DND-41 (cell line): ENCODE results near the gene GSAP.
"Not testable (repeated sequence)": the region's sequence is repeated elsewhere in the genome, so short reads cannot be mapped to it uniquely, and the experiment has no call there.

Source experiments
- ATAC-seq: fragments of 200-7000 bp; cut with Tn5 transposase; 3 replicates; pipeline ENCODE4 v1.9.1; 2021; ENCODE audit warnings: low read depth; ENCODE audit not compliant: insufficient read depth
- DNase-seq: peaks from one replicate; pipeline ENCODE4 v3.0.0-alpha.2; 2020
- H2AFZ ChIP-seq: 2 replicates; pipeline ENCODE4 v1.6.0; 2012; ENCODE audit warnings: low read depth, low read length
- H3K27ac ChIP-seq: 2 replicates; pipeline ENCODE4 v1.5.1; 2012; ENCODE audit warnings: low read length, inconsistent platforms
- H3K27me3 ChIP-seq: fragments of 200-600 bp; sonication (generic); 2 replicates; pipeline ENCODE4 v1.6.0; 2012; ENCODE audit warnings: low read length, mild to moderate bottlenecking, inconsistent platforms; ENCODE audit not compliant: insufficient read depth, poor library complexity
- H3K36me3 ChIP-seq: 2 replicates; pipeline ENCODE4 v1.5.1; 2012; ENCODE audit warnings: low read length, inconsistent platforms; ENCODE audit not compliant: insufficient read depth
- H3K4me1 ChIP-seq: 2 replicates; pipeline ENCODE4 v1.5.1; 2012; ENCODE audit warnings: mild to moderate bottlenecking, low read length; ENCODE audit not compliant: insufficient read depth
- H3K4me2 ChIP-seq: 2 replicates; pipeline ENCODE4 v1.6.0; 2012; ENCODE audit warnings: mild to moderate bottlenecking, moderate library complexity, low read length, inconsistent platforms; ENCODE audit not compliant: insufficient read depth
- H3K4me3 ChIP-seq, 2 experiments: fragments of 200-600 bp in 1 of 2; shearing (Covaris generic) in 1 of 2; 2 replicates each; pipeline ENCODE4 v1.5.1; 2012 to 2016; ENCODE audit warnings: inconsistent platforms in 2 of 2, low read length in 2 of 2, mild to moderate bottlenecking in 2 of 2, low read depth in 1 of 2, moderate library complexity in 1 of 2
- H3K79me2 ChIP-seq: 2 replicates; pipeline ENCODE4 v1.6.0; 2012; ENCODE audit warnings: low read length, inconsistent platforms; ENCODE audit not compliant: insufficient read depth
- H3K9ac ChIP-seq: 2 replicates; pipeline ENCODE4 v1.6.0; 2012; ENCODE audit warnings: low read depth, mild to moderate bottlenecking, inconsistent platforms, low read length, moderate library complexity
- H3K9me3 ChIP-seq: 2 replicates; pipeline ENCODE4 v1.5.1; 2012; ENCODE audit warnings: low read length, moderate library complexity, mild to moderate bottlenecking, inconsistent platforms; ENCODE audit not compliant: insufficient read depth, severe bottlenecking
- H4K20me1 ChIP-seq: 2 replicates; pipeline ENCODE4 v1.6.0; 2012; ENCODE audit warnings: low read length; ENCODE audit not compliant: insufficient read depth
- EZH2 ChIP-seq: IDR thresholded peaks from 3 replicates; pipeline ENCODE4 v1.6.1; 2012; ENCODE audit warnings: borderline replicate concordance, low read depth, mild to moderate bottlenecking, moderate library complexity, low read length, inconsistent platforms; ENCODE audit not compliant: severe bottlenecking
- TF ChIP-seq, protein P1 (sequence below): IDR thresholded peaks from 2 replicates; pipeline ENCODE4 v1.5.1; 2012; ENCODE audit warnings: borderline replicate concordance, low read length, moderate library complexity, mild to moderate bottlenecking; ENCODE audit not compliant: poor library complexity, severe bottlenecking; ENCODE audit errors: extremely low read depth

The GSAP gene

GRCh38 chr7:77455321-77455720 lies 39.2 kb upstream of the GSAP start:
- Histone ChIP-seq H3K27me3 (no peaks in the 10 kb centered on the region), H3K36me3 (no peaks in the 10 kb centered on the region), H3K27ac (no peak overlapping the region), H3K4me2 (no peak overlapping the region), H3K79me2 (no peaks in the 10 kb centered on the region), H3K9ac (no peak overlapping the region), H3K4me3 (no peak overlapping the region), H4K20me1 (no peaks in the 10 kb centered on the region), H2AFZ (no peak overlapping the region), H3K9me3 (no peaks in the 10 kb centered on the region), H3K4me1 (no peaks in the 10 kb centered on the region)
- no peak for DNase-seq
- no peak for ATAC-seq
- TF ChIP-seq, protein P1, sequence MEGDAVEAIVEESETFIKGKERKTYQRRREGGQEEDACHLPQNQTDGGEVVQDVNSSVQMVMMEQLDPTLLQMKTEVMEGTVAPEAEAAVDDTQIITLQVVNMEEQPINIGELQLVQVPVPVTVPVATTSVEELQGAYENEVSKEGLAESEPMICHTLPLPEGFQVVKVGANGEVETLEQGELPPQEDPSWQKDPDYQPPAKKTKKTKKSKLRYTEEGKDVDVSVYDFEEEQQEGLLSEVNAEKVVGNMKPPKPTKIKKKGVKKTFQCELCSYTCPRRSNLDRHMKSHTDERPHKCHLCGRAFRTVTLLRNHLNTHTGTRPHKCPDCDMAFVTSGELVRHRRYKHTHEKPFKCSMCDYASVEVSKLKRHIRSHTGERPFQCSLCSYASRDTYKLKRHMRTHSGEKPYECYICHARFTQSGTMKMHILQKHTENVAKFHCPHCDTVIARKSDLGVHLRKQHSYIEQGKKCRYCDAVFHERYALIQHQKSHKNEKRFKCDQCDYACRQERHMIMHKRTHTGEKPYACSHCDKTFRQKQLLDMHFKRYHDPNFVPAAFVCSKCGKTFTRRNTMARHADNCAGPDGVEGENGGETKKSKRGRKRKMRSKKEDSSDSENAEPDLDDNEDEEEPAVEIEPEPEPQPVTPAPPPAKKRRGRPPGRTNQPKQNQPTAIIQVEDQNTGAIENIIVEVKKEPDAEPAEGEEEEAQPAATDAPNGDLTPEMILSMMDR, result no peak
- no peak for TF ChIP-seq EZH2

DNA sequence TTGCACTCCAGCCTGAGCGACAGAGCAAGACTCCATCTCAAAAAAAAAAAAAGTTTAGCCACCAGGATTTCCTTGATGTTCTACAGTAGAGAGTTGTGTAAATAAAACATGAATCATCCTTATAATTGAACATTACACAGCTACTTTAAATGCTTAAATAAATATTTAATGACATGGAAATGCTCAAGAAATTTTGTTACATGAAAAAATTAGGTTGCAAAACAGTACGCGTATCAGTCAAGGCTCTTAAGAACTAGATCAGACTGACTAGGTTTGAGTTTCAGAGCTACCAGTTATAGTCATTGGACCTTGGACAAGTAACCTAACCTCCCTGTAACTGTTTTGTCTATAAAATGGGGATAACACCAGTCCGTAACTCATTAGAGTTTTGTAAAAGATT lies 38.7 kb upstream of the GSAP start:
- DNase-seq (no peak), ATAC-seq (no peak)
- Histone ChIP-seq H3K4me2 (no peak overlapping the region), H3K9ac (no peak overlapping the region), H3K4me3 (no peak overlapping the region), H3K36me3 (no peaks in the 10 kb centered on the region), H3K27me3 (no peaks in the 10 kb centered on the region), H3K4me1 (no peaks in the 10 kb centered on the region), H2AFZ (no peak overlapping the region), H3K9me3 (no peaks in the 10 kb centered on the region), H3K27ac (no peak overlapping the region), H4K20me1 (no peaks in the 10 kb centered on the region), H3K79me2 (no peaks in the 10 kb centered on the region)
- no peak for TF ChIP-seq EZH2
- TF ChIP-seq, protein P1, result no peak

DNA sequence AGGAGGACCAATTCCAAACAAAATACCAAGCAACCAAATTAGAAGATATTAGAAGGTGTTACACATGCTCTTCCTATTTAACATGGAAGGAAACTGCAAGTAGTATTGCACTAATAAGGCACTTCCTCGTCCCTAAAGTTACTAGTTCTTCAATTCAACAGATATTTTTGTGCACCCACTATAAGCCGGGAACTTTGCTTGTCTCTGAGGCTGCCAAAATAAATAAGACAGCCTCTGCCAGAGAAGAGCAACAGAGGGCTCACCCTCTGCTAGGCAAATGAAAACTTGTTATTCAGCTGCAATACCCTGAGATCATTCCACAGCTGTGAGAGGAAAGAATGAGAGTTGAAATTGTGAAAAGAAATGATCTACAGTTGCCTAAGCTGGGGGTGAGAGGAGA lies 37.4 kb upstream of the GSAP start:
- Histone ChIP-seq H3K4me2 (no peak overlapping the region), H2AFZ (no peak overlapping the region), H3K27me3 (no peaks in the 10 kb centered on the region), H3K79me2 (no peaks in the 10 kb centered on the region), H3K9ac (no peak overlapping the region), H4K20me1 (no peaks in the 10 kb centered on the region), H3K4me1 (no peaks in the 10 kb centered on the region), H3K36me3 (no peaks in the 10 kb centered on the region), H3K9me3 (no peaks in the 10 kb centered on the region), H3K27ac (no peak overlapping the region), H3K4me3 (no peak overlapping the region)
- DNase-seq (no peak), ATAC-seq (no peak)
- TF ChIP-seq EZH2, result no peak
- TF ChIP-seq, protein P1, result no peak

DNA sequence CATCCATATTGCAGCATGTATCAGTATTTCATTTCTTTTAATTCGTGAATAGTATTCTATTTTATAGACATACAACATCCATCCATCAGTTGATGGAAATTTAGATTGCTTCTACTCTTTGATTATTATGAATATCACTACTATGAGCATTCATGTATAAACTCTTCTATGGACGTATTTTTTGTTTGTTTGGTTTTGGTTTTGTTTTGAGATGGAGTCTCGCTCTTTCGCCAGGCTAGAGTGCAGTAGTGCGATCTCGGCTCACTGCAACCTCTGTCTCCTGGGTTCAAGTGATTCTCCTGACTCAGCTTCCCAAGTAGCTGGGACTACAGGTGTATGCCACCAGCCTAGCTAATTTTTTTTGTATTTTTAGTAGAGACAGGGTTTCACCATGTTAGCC lies 35.8 kb upstream of the GSAP start:
- ATAC-seq, result not testable (repeated sequence)

More for the DNA sequence above, 35.8 kb upstream of the GSAP start:
- not testable (repeated sequence) for H3K4me1 ChIP-seq, H3K4me2 ChIP-seq, H3K36me3 ChIP-seq, H3K9me3 ChIP-seq, H3K27me3 ChIP-seq, H2AFZ ChIP-seq, H3K9ac ChIP-seq, H4K20me1 ChIP-seq, H3K27ac ChIP-seq, DNase-seq, H3K4me3 ChIP-seq, H3K79me2 ChIP-seq
